H54 (cell line): ENCODE data around the gene F8.
"Not testable (repeated sequence)": the region's sequence is repeated elsewhere in the genome, so short reads cannot be mapped to it uniquely, and the experiment has no call there.

Experiments
- DNase-seq: peaks from one replicate; pipeline ENCODE4 v3.0.0; 2011; ENCODE audit warnings: low spot score, mixed read lengths; ENCODE audit not compliant: insufficient read length
- FAIRE-seq: peaks from 3 replicates; lab custom pipeline; 2011; peaks lifted over from hg19 to GRCh38; lab: Jason Lieb, UNC
- POLR2A ChIP-seq: IDR thresholded peaks from 2 replicates; pipeline ENCODE4 v1.6.1; 2011; ENCODE audit warnings: low read depth, mild to moderate bottlenecking, low read length

Gene F8

GRCh38 chrX:154986826-154987575 is 35.5 kb downstream of the F8 start:
- DNase-seq (no peak), FAIRE-seq (no peak)
- TF ChIP-seq POLR2A = no peak

- DNase-seq = no peak
- TF ChIP-seq POLR2A = no peak
- no peak for FAIRE-seq
Observed at GRCh38 chrX:154981116-154981411, 41.5 kb downstream of the F8 start.

- TF ChIP-seq POLR2A = no peak
- FAIRE-seq = peak; percentile 88
- peak; percentile 26 for DNase-seq
Observed at GRCh38 chrX:154980330-154981115, 42.0 kb downstream of the F8 start.

GRCh38 chrX:154979629-154980028 is 42.9 kb downstream of the F8 start:
- FAIRE-seq = no peak
- DNase-seq = no peak
- no peak for TF ChIP-seq POLR2A

GRCh38 chrX:154968353-154968752 is 54.2 kb downstream of the F8 start:
- FAIRE-seq (no peak), DNase-seq (no peak)
- TF ChIP-seq POLR2A = no peak

- no peak for DNase-seq
- TF ChIP-seq POLR2A = no peak
- no peak for FAIRE-seq
Observed at GRCh38 chrX:154967603-154968002, 54.9 kb downstream of the F8 start.

GRCh38 chrX:154961947-154962346 is 60.6 kb downstream of the F8 start:
- FAIRE-seq (no peak), DNase-seq (no peak)
- TF ChIP-seq POLR2A = no peak

- FAIRE-seq = not testable (repeated sequence)
Observed at GRCh38 chrX:154955799-154956198, 66.7 kb downstream of the F8 start.

GRCh38 chrX:154939265-154939664 is 83.3 kb downstream of the F8 start:
- DNase-seq, FAIRE-seq: not testable (repeated sequence)

More at GRCh38 chrX:154955799-154956198, 66.7 kb downstream of the F8 start:
- DNase-seq = not testable (repeated sequence)

- FAIRE-seq, DNase-seq: not testable (repeated sequence)
Observed at GRCh38 chrX:154924771-154925170, 97.8 kb downstream of the F8 start.

GRCh38 chrX:154918060-154918483 is 104.5 kb downstream of the F8 start:
- DNase-seq = peak; percentile 14
- TF ChIP-seq POLR2A = no peak
- peak; percentile 84 for FAIRE-seq

GRCh38 chrX:154914052-154914451 is 108.5 kb downstream of the F8 start:
- FAIRE-seq = no peak

GRCh38 chrX:154910528-154910927 is 112.0 kb downstream of the F8 start:
- FAIRE-seq, DNase-seq: not testable (repeated sequence)

More at GRCh38 chrX:154914052-154914451, 108.5 kb downstream of the F8 start:
- no peak for DNase-seq
- TF ChIP-seq POLR2A = no peak

GRCh38 chrX:154910048-154910447 is 112.5 kb downstream of the F8 start:
- not testable (repeated sequence) for FAIRE-seq, DNase-seq

- FAIRE-seq (no peak), DNase-seq (no peak)
- TF ChIP-seq POLR2A = no peak
Observed at GRCh38 chrX:154908821-154909220, 113.7 kb downstream of the F8 start.
